ENCODE measurements around the gene ZNF683.
"Not testable (repeated sequence)": the region's sequence is repeated elsewhere in the genome, so short reads cannot be mapped to it uniquely, and the experiment has no call there.

Gene ZNF683

GRCh38 chr1:26385063-26385462 lies 12.5 kb upstream of the ZNF683 start:
- DNase-seq (ENCODE audit: low spot score) = not testable (repeated sequence)

DNA sequence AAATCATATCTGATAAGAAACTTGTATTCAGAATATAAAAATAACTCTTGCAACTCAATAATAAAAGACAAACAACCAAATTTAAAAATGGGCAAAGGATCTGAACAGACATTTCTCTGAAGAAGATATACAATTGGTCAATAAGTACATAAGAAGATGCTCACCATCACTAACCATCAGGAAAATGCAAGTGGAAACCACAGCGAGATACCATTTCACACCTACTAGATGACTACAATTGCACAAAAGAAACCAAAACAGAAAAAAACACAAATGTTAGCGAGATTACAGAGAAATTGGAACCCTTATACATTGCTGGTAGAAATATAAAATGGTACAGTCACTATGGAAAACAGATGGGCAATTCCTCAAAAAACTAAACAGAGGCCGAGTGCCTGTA lies 11.5 kb upstream of the ZNF683 start:
- no peak for DNase-seq (ENCODE audit: low spot score)

DNA sequence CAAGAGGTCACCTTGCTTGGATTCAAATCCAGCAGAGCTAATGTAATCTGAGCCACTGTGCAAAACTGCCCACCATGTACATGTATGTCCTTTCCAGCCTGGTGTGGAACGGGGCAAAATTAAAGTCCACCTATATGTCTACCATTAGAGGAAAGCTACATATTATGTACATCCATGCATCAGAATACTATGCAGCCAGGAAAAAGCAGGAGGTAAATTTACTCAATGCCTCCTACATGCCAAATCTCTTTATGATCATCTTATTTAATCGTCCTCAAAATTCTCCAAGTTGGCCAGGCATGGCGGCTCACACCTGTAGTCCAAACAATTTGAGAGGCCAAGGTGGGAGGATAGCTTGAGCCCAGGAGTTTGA lies 6.3 kb upstream of the ZNF683 start:
- DNase-seq (ENCODE audit: low spot score) = no peak

GRCh38 chr1:26378088-26378878 lies 5.7 kb upstream of the ZNF683 start:
- peak; percentile 88 for DNase-seq (ENCODE audit: low spot score)

DNA sequence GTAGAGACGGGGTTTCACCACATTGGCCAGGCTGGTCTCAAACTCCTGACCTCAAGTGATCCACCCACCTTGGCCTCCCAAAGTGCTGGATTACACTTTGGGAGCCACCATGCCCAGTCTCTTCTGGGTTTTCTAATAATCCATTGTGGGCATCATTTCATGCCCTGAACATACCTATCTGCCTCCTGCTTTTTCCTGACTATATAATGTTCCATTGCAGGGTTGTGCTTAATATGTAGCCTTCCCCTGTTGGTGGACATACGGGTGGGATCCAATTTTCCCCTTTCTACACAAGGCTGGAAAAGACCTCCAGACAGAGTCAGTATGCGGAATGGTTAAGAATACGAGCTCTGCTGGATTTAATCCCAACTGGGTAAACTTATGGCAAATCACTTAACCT lies 3.5 kb upstream of the ZNF683 start:
- no peak for DNase-seq (ENCODE audit: low spot score)

DNA sequence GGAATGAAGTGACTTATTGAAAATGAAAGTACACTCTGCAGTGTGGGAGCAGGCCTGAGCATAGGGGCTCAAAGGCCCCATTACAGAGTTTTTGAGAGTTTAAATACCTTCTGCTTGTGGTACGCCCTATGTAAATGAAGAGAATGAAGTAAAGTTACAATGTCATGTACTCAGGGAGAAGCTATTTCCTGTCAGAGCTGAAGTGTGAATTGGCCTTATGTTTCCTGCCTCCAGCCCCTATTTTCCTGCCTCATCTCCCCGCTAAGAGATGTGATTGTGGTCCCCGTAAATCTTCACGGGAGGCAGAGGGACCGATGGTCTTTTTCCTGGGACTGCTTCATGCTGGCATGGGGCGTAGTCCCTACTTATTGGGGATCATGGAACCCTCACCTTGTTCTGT lies 2.5 kb upstream of the ZNF683 start:
- peak; percentile 26 for DNase-seq (ENCODE audit: low spot score)

GRCh38 chr1:26374361-26374760 lies 1.8 kb upstream of the ZNF683 start:
- not testable (repeated sequence) for DNase-seq (ENCODE audit: low spot score)

DNA sequence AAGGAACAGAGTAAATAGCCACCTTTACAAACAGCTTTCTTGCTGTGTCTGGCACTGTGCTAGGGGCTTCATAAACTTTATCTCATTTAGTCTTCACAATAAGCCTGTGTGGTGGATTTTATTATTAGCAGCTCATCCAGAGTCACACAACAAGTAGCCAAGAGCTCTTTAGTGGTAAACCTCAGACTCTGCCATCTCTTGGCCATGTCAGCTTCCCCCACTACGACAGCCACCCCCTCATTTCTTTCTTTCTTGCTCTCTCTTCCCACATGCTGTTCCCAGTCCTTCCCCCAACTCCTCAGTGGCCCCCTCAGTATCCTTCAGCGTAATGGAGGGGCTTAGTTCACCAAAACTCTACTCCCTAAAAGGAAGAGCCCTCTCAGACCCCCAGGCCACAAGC lies 1.2 kb upstream of the ZNF683 start:
- no peak for DNase-seq (ENCODE audit: low spot score)

DNA sequence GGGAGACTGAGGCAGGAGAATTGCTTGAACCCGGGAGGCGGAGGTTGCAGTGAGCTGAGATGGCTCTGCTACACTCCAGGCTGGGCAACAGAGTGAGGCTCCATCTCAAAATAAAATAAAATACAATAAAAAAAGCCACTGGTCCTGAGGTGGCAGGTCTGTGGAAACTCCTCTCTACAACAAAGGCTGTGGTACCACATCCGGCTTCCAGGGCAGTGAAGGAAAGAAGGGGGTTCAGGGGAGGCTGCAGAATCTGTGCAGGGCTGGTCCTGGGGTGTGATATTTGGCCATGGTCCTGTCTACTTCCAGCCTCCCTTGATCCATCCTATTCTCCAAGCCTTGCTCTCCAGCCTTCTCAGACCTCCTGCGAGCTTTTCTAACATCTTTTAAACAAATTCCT lies 731 bp upstream of the ZNF683 start:
- peak; percentile 65 for DNase-seq (ENCODE audit: low spot score)

GRCh38 chr1:26372039-26372438 lies 511 bp downstream of the ZNF683 start:
- DNase-seq (ENCODE audit: low spot score) = no peak

DNA sequence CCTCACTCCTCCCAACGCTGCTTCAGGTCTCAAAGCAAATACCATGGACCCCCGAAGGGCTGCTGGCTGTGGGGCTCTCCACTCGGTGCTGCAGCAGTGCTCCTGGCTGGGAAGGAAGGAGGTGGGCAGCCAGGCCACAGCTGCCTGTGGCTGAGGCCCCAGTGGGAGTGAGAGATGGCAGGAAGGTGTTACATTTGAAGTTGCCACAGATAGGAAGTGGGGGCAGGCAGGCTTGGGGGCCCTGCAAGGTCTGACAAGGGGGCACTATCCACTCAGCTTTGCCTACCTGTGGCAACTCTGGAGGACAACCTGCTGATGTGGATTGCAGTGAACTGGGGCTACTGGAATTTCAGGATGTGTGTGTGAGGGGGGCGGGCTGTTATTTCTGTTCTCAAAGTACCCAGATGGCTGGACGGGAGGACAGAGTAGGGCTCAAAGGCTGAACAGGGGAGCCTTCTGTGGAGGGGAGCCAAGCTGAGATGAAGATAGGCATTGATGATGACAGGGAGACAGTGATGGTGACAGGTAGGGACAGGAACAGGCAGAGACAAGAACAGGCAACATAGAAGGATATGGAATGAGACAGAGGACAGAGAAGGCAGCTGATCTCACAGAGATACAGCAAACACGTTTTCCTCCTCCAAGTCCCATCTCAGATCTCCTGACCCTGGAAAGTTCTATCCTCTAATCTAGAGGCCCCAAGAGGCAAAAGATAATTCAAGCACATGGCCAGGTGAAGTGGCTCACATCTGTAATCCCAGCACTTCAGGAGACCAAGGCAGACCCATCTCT lies 1.8 kb downstream of the ZNF683 start:
- no peak for DNase-seq (ENCODE audit: low spot score)

DNA sequence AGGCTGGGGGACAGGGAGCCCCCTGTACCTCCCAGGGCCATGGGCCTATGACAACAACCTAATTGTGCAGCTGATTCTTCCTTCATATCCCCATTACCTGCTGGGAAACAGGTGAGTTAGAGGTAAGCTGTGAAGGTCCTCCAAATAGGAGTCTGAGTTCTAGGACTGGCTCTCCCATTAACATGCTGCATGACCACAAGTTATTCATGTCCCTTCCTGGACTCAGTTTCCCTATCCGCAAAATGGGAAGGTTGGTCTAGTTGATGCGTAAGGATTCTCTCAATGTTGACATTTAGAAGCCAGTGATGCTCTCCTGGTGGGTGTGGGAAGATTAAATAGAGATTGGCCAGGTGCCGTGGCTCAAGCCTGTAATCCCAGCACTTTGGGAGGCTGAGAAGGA lies 4.1 kb downstream of the ZNF683 start:
- DNase-seq (ENCODE audit: low spot score) = no peak

DNA sequence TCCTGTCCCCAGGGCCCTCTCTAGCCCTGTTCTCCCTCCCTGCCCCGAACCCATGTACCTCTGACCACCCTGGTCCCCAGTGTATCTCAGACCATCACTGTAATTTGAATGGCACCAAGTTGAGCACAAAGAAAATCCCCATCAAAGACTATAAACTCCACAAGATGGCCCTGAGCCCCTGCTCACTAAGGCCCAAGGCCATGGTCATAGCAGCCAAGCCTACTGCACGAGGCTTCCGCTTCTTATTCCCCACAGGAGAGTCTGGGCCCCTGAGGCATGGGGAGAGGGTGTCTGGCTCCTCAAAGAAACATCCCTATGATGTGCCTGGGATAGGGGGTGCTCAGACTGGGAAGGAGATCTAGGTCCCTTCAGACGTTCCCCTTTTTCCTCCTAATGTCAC lies 4.5 kb downstream of the ZNF683 start:
- DNase-seq (ENCODE audit: low spot score) = no peak

DNA sequence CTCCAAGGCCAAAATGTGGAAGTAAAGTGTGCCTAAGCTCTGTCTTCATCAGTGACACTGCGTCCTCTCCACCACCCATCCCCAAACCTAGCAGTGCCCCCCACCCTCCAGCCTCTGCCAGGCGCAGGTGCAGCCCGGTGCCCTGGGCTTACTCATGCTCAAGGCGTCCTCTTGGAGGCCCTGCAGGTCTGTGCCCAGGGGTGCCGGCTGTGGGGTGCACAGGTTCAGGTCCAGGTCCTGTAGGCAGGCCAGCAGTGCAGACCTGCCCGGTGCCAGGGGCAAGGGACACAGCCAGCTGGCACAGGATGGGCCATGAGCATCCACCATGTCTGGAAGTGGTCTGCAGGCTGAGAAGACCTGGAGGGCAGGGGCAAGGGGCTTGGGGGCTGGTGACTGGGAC lies 5.1 kb downstream of the ZNF683 start:
- DNase-seq (ENCODE audit: low spot score) = no peak

GRCh38 chr1:26364956-26365355 lies 7.6 kb downstream of the ZNF683 start:
- DNase-seq (ENCODE audit: low spot score) = no peak

DNA sequence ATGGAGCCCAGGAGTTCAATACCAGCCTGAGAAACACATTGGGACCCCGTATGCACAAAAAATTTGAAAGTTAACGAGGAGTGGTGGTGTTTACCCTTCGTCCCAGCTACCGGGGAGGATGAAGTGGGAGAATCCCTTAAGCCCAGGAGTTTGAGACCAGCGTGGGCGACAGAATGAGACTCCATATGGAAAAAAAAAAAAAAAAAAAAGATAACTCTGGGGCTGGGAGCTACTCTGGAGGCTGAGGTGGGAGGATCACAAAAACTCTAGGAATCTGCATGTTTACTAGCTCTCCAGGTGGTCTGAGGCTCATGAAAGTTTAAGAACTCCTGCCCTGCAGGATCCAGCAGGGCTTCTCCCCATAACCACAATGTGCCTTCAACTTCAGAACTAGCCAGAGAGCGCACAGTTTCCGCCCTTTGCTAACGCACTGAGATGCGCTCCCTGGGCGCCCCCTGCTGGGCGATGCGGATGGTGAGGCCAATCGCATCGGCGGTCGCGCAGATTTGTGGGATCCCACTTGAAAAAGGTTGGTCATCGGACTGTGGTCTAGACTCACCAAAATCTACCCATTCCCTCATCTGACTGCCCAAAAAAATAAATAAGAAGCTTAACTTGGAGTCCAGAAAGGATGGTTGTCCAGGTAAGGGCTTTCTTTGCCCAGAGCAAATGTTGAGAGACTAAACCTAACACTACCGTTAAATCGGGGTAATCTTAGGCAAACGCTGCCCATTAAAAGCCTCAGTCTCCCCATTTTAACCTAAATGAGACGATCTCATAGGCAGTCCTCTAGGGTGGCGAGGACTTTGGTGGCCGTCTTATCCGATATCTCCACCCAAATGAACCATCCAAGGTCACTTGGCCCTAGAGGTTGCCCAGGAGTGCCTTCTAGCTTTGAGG lies 8.8 kb downstream of the ZNF683 start:
- DNase-seq (ENCODE audit: low spot score) = peak; percentile 86

- DNase-seq (ENCODE audit: low spot score) = no peak
Observed at GRCh38 chr1:26362331-26362730, 10.2 kb downstream of the ZNF683 start.

- no peak for DNase-seq (ENCODE audit: low spot score)
Observed at GRCh38 chr1:26361605-26362122, 10.9 kb downstream of the ZNF683 start.

DNA sequence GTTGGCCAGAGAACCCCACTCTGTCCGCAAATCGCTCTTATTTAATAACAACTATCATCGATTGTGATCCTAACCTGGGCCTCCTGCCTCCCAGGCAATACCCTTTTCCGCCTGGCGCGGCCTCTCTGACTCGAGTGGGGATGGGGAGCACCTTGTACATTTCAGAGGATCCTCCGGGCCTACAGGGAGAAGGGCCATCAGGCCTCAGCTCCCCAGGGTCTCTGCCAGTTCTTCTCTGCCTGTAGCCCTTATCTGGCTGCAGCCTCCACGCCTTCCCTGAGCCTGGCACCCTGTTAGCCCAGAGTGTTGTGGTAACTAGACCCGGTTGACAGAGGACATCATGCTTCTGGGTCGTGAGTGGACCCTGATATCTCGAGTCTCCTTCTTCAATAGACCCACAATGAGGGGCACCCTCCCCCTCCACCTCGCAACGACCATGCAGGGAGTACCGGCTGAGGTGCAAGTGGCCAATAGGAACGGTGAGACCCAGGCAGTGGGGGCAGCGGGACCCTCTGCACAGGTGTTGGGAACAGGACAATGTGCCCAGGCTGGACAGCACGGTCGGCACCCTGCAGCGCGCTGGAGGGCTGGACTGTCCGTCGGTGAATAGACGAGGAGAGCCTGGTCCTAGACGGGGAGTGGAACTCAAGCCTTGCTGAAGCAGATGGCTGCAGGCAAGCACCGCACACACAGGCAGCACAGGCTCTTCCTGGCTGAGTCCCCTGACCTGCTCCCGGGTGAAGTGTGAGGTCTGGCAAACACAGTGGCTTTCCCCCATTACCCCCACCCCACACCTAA lies 11.5 kb downstream of the ZNF683 start:
- no peak for DNase-seq (ENCODE audit: low spot score)

GRCh38 chr1:26359981-26360806 lies 12.4 kb downstream of the ZNF683 start:
- DNase-seq (ENCODE audit: low spot score) = peak; percentile 36

Measured in CD4-positive, alpha-beta T cell treated with Interleukin-6 at 100 ng/mL for 8 hours (primary cell).